IPS-NIHi7 (cell line): ENCODE results near the gene XIAP.
"Not testable (repeated sequence)": the region's sequence is repeated elsewhere in the genome, so short reads cannot be mapped to it uniquely, and the experiment has no call there.

Experiments
- DNase-seq: peaks from one replicate; pipeline ENCODE4 v3.0.0; 2012; ENCODE audit warnings: mixed read lengths; ENCODE audit errors: extremely low spot score

Gene XIAP

DNA sequence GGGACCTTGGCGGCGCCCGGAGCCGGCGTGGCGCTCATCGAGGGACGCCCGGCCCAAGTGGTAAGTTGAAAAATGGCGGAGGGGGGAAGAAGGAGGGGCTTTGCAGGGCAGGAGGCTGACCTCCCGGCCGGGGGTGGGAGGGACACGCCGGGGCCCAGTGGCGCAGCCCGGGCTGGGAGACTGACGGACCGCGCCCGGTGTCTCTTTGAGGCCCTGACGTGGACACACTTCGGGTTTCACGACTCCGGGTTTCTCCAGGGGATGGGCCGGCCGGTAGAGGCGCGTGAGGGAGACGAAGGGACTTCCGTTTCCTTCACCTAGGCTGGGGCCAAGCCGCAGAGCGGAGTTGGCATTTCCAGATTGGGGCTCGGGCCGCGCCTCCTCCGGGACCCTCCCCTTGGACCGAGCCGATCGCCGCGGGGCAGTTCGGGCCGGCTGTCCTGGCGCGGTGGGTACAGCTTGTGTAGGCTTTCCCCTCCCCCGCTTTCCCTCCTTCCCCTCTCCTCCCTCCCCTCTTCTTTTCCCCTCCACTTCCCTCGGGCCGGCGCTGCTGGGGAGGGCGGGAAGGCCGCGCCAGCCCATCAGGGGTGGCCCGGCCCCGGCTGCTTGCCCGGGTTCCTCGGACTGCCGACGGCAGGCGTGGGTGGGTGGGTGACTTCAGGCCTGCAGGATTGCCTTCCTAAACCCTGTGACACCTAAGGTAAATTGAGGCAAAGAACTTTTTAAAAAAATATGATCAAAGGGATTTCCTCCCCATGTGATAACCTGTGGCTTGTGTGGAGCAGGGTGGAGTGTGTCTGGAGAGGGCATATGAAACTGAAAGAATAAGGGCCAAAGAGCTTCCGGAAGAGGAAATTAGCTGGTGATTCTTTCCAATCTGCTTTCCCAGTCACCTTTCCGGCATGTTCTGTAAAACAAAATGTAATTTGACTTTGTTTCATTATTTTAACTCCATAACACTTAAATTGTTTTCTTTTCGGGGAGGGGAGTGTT is at the start of gene XIAP:
TSS of gene XIAP (plus strand) at position 208 of the 993 bp plus-strand sequence. CDS start 25,610 bp downstream, outside the sequence.
- peak; percentile 95 for DNase-seq

GRCh38 chrX:123814343-123814742 is 45.5 kb upstream of the XIAP start:
- no peak for DNase-seq

DNA sequence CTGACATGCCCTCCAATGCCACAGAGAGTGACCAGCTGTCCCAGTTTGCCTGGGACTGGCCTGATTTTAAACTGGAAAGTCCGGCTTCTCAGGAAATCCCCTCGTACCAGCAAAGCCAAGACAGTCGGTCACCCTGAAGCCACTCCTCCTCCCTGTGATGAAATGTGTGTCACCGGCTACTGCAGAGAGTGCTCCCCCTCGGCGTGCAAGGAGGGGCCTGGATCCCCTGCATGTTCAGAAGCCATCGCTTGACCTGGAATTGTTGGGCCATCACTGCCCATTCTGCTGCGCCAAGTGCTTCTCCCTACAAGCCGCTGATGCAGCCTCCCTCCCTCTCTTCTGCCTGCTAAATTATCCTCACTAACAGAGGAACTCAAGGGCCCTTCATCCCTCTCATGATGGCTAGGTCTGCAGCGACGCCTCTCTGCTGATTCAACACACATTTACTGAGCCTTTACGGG is 44.9 kb upstream of the XIAP start:
- not testable (repeated sequence) for DNase-seq

GRCh38 chrX:123817288-123817894 is 42.5 kb upstream of the XIAP start:
- no peak for DNase-seq

DNA sequence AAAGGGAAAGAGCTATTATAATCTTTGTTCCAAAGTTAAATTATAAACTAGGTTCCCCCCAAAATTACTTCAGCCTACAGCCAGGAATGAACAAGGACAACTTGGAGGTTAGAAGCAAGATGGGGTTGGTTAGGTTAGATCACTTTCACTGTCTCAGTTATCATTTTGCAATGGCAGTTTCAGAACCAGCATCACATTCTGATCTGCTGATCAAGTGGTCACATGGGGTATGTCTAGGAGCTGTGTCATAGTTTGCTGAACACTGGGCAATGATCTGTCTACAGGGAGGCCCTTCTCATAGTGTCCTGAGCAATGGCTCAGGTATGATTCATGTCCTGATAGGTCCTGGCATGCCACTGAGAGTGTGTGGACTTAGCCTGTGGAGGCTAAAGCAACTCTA is 41.6 kb upstream of the XIAP start:
- DNase-seq, result no peak

DNA sequence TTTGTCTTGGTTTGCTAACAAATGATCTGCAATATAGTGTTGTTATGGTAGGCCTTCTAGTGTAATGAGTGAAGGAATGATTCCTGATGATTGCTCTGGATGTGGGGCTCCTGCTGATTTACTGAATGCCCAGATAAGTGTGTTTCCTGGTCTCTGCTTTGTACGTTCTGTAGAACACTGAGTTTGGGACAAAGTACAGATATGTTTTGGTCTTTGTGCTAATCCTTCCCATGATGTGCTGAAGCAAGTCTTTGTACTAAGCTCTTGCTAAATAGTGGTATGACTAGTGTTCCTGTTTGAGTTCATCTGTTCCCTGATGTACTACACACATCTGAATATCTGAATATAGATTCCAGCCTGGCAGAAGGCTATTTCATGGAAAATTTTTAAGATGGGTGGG is 36.9 kb upstream of the XIAP start:
- DNase-seq, result no peak

DNA sequence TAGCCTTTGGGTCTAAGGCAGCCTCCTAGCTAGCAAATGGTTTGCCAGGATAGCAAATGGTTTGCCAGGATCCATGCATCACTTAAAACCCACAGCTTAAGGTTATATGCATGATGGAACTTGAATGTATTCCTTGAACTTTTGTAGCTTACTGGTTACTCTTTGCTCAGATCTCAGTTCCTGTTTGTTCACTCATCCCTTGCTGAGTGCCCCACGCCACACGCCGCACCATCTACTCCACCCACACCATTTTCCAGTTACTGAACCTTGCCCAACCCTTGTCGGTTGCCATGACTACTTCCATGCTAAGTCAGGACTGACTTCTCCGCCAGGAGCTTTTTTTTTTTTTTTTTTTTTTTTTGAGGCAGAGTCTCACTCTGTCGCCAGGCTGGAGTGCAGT is 29.5 kb upstream of the XIAP start:
- no peak for DNase-seq

- DNase-seq, result peak; percentile 85
Measured at GRCh38 chrX:123833387-123833786, 26.5 kb upstream of the XIAP start.

GRCh38 chrX:123834116-123834515 is 25.7 kb upstream of the XIAP start:
- DNase-seq, result no peak

DNA sequence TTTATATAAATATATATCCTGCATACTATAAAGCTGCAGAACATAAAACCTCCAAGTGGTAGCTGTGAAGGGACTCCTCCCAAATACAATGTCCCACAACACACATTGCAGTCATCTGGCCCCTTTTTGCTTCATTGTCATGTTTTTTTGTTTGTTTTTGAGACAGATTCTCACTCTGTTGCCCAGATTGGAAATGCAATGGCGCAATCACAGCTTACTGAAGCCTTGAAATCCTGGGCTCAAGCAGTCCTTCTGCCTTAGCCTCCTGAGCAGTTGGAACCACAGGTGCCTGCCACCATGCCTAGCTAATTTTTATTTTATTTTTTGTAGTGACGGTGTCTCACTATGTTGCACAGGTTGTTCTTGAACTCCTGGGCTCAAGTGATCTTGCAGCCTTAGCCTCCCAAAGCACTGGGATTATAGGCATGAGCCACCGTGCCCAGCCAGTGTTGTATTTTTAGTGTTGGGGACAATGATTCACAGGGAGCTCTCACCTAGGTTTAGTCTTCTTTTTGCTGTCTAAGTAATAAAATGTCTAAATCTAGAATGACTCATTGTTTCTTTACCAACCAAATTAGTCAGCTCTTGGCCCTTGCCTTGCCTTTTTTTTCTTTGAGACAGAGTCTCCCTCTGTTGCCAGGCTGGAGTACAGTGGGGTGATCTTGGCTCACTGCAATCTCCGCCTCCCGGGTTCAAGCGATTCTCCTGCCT is 24.0 kb upstream of the XIAP start:
- DNase-seq, result no peak

- DNase-seq, result not testable (repeated sequence)
Measured at GRCh38 chrX:123845129-123845528, 14.7 kb upstream of the XIAP start.

- no peak for DNase-seq
Measured at GRCh38 chrX:123846577-123847038, 13.2 kb upstream of the XIAP start.

GRCh38 chrX:123847056-123847455 is 12.8 kb upstream of the XIAP start:
- DNase-seq, result no peak

GRCh38 chrX:123849096-123849495 is 10.8 kb upstream of the XIAP start:
- DNase-seq, result no peak

DNA sequence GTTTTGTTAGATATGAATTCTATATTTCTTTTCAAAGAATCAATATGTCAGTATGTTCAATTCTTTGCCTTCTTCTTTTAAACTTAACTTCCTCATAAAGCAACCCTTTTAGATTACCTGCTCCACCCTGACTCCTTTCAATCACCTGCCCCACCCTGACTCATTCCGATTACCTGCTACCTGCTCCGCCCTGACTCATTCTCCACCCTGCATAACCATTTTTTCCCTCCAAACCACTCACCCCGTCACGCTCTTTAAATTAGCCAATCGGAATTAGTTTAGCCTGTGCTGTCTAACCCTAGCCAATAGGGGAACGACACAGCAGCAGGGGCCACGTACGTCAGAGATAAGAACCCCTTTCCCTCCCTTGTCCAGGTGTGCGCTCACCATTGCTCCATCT is 9.9 kb upstream of the XIAP start:
- not testable (repeated sequence) for DNase-seq

DNA sequence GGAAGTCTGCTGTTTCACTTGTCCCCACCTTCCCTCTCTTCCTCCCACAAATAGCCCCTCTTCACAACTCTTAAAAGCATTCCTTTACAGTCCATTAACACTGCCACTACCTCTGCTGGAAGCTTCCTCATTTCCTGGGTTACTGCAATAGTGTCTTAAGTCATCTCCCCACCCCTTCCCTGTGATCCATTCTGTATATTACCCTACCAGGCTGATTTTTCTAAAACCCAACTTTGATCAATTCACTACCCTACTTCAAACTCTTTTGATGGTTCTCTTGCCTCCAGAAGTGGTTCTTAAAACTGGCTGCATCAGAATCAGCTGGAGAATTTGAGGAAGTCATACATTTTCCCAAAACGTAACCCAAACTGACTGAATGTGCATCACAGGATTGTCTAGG is 8.8 kb upstream of the XIAP start:
- DNase-seq, result no peak

DNA sequence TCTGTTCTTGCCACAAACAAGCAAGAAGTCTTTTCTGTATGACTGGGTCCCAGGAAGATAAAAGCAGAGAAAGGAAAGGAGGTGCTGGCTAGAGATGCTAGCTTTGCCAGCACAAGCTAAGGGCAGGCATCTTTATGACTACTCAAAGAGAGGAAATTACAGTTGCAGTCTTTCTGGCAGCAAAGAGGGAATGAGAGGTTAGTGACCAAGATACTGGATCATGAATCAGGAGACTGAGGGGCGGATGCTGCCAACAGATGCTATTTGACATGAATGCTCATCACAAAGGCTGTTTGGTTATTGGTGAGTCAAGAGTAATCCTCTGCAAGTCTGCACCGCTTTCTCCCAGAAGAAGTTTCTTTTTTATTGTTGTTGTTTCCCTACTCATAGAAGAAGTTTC is 5.5 kb upstream of the XIAP start:
- DNase-seq, result no peak

DNA sequence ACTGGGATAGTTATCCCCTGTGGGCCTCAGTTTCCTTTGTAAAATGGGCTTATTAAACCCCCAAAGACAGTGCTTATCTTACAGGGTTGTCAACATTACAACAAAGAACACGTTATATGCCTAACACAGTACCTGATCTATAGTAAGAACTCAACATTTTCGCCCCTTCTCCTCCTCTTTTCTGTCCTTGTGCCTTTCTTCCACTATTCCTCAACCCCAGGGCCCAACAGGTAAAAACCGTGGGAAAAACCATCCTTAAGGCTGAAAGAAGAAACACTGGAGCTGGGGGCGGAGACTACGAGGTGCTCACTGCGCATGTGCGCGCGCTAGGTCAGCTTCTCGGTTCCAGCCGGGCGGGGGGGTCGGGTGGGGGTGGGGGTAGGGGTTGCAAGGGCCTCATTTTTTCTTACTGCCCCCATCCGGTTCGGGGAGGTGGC is 426 bp upstream of the XIAP start:
- peak; percentile 89 for DNase-seq

DNA sequence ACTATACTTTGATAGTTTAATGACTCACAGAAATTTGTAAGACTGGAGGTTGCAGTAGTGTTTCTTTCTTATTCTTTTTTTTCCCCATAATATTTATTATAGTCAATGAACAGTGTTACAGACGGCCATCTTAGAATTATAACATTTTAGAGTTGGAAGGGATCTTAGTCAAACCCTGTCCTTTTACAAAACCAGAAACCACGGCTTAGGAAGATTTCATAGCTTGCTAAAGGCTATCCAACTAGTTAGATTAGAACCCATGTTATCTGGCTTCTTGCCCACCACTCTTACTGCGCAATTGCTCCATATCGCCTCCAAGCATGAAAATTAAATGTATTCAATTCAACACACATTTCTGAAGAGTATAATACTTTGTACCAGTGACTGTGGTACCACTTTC is 1.1 kb downstream of the XIAP start:
- no peak for DNase-seq

DNA sequence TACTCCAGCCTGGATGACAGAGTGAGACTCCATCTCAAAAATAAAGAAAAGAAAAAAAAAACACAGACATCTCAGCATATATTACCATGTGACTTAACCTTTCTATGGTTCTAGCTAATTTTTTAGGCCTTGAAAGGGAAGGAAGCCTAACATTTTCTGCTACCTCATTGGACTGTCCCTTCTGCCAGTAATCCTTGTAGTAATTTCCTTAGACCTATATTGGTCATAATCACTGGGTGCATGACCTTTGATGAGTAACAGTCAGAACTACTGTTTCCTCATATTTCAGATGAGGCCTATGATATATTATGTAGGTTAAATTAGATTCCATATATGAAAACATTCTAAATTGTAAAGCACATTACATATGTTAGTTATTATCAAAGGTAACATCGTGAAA is 9.6 kb downstream of the XIAP start:
- DNase-seq, result no peak

DNA sequence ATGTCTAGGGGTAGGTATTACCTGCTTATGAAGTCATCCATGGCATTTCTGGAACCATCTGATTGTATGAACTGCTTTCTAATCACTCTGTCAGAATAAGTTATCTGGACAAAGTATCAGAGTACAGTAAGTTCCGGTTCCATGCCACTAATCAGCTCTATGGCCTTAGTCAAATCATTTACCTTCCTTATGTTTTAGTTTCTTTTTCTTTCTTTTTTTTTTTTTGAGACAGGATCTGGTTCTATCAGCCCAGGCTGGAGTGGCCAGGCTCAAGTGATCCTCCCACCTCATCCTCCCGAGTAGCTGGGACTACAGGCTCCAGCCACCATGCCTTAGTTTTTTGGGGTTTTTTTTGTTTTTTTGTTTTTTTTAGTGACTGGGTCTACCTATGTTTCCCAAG is 11.5 kb downstream of the XIAP start:
- no peak for DNase-seq

DNA sequence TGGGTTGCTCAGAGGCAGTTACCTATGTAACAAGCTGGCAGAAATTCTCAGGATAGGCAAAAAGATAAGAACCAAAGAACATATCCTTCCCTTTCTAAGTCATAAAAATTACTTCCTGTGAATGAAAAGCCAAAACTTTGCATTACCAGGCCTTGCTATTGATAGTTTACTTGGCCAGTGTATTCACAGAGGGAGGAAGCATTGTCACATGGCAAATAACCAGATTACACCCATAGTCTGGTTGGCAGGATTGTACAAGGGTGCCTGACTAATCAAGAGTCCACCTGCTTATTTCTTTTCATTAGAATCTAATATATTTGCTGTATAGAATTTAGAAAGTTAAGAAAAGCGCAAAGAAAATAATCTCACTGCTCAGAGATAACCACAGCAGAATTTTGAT is 14.1 kb downstream of the XIAP start:
- no peak for DNase-seq
